ENCODE data around the gene TSPAN6.

Gene TSPAN6

GRCh38 chrX:100674705-100675104, 38.1 kb upstream of the TSPAN6 start:
- no peak overlapping the region for H3K27ac ChIP-seq
- TF ChIP-seq ZFX (IDR thresholded peaks at IDR 0.05; ENCODE audit: borderline replicate concordance), result no peak
- TF ChIP-seq CTCF (IDR thresholded peaks at IDR 0.05), result no peak

- TF ChIP-seq ZFX (IDR thresholded peaks at IDR 0.05; ENCODE audit: borderline replicate concordance) (no peak), CTCF (IDR thresholded peaks at IDR 0.05) (no peak)
- no peak overlapping the region for H3K27ac ChIP-seq
Measured at GRCh38 chrX:100673397-100673953, 36.9 kb upstream of the TSPAN6 start.

- TF ChIP-seq CTCF (IDR thresholded peaks at IDR 0.05), result no peak
- TF ChIP-seq ZFX (IDR thresholded peaks at IDR 0.05; ENCODE audit: borderline replicate concordance), result no peak
- H3K27ac ChIP-seq, result no peak overlapping the region
Measured at GRCh38 chrX:100672966-100673365, 36.4 kb upstream of the TSPAN6 start.

- TF ChIP-seq ZFX (IDR thresholded peaks at IDR 0.05; ENCODE audit: borderline replicate concordance), result no peak
- TF ChIP-seq CTCF (IDR thresholded peaks at IDR 0.05), result no peak
- H3K27ac ChIP-seq, result no peak overlapping the region
Measured at GRCh38 chrX:100663642-100664041, 27.0 kb upstream of the TSPAN6 start.

- TF ChIP-seq CTCF (IDR thresholded peaks at IDR 0.05), result no peak
- no peak for TF ChIP-seq ZFX (IDR thresholded peaks at IDR 0.05; ENCODE audit: borderline replicate concordance)
- no peak overlapping the region for H3K27ac ChIP-seq
Measured at GRCh38 chrX:100662796-100663195, 26.2 kb upstream of the TSPAN6 start.

GRCh38 chrX:100662170-100662569, 25.6 kb upstream of the TSPAN6 start:
- no peak for TF ChIP-seq ZFX (IDR thresholded peaks at IDR 0.05; ENCODE audit: borderline replicate concordance)
- no peak for TF ChIP-seq CTCF (IDR thresholded peaks at IDR 0.05)
- H3K27ac ChIP-seq, result no peak overlapping the region

- no peak for TF ChIP-seq ZFX (IDR thresholded peaks at IDR 0.05; ENCODE audit: borderline replicate concordance)
- TF ChIP-seq CTCF (IDR thresholded peaks at IDR 0.05), result no peak
- no peak overlapping the region for H3K27ac ChIP-seq
Measured at GRCh38 chrX:100659431-100660137, 23.0 kb upstream of the TSPAN6 start.
